PFSK-1 (cell line): ENCODE data around the gene AIF1.

ENCODE experiments used
- FOXP2 ChIP-seq: optimal IDR thresholded peaks from 2 replicates; pipeline ENCODE3; 2011; ENCODE audit warnings: borderline replicate concordance, control low read depth, inconsistent platforms; ENCODE audit not compliant: insufficient read depth; ENCODE audit errors: extremely low read length, extremely low read depth
- POLR2AphosphoS5 ChIP-seq: IDR thresholded peaks from 2 replicates; pipeline ENCODE4 v1.6.1; 2012; ENCODE audit warnings: low read depth, mild to moderate bottlenecking, control low read depth, low read length, moderate library complexity
- SIN3A ChIP-seq: IDR thresholded peaks from 2 replicates; pipeline ENCODE4 v1.6.1; 2012; ENCODE audit warnings: mild to moderate bottlenecking, low read length, moderate library complexity, borderline replicate concordance; ENCODE audit not compliant: insufficient read depth
- TAF1 ChIP-seq: IDR thresholded peaks from 2 replicates; pipeline ENCODE4 v1.6.1; 2012; ENCODE audit warnings: low read length, control low read depth, borderline replicate concordance; ENCODE audit not compliant: insufficient read depth
- TF ChIP-seq, protein P1 (sequence below), 2 experiments: IDR thresholded peaks; 2 replicates each; pipeline versions ENCODE4 v1.6.1 to v1.8.0; 2011 to 2012; ENCODE audit warnings: low read depth in 2 of 2, low read length in 2 of 2, control low read depth in 1 of 2, inconsistent platforms in 1 of 2, mild to moderate bottlenecking in 1 of 2, moderate library complexity in 1 of 2; ENCODE audit not compliant: insufficient read depth in 1 of 2

DNA sequence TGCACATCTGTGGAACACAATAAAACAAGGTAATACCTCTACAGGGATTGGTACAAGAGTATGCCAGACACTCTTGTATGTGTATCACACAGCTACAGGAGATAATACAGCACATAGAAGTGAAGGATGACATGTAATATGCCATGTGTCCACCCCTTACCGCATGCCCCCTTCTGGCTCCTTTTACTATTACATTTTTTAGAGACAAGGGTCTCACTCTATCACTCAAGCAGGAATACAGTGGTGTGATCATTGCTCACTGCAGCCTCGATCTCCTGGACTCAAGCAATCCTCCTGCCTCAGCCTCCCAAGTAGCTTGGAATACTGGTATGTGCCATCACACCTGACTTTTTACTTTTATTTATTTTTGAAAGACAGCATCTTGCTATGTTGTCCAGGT lies 18.0 kb upstream of the AIF1 start:
- TF ChIP-seq TAF1 (no peak), POLR2AphosphoS5 (no peak), SIN3A (no peak), FOXP2 (no peak)
- TF ChIP-seq, protein P1, sequence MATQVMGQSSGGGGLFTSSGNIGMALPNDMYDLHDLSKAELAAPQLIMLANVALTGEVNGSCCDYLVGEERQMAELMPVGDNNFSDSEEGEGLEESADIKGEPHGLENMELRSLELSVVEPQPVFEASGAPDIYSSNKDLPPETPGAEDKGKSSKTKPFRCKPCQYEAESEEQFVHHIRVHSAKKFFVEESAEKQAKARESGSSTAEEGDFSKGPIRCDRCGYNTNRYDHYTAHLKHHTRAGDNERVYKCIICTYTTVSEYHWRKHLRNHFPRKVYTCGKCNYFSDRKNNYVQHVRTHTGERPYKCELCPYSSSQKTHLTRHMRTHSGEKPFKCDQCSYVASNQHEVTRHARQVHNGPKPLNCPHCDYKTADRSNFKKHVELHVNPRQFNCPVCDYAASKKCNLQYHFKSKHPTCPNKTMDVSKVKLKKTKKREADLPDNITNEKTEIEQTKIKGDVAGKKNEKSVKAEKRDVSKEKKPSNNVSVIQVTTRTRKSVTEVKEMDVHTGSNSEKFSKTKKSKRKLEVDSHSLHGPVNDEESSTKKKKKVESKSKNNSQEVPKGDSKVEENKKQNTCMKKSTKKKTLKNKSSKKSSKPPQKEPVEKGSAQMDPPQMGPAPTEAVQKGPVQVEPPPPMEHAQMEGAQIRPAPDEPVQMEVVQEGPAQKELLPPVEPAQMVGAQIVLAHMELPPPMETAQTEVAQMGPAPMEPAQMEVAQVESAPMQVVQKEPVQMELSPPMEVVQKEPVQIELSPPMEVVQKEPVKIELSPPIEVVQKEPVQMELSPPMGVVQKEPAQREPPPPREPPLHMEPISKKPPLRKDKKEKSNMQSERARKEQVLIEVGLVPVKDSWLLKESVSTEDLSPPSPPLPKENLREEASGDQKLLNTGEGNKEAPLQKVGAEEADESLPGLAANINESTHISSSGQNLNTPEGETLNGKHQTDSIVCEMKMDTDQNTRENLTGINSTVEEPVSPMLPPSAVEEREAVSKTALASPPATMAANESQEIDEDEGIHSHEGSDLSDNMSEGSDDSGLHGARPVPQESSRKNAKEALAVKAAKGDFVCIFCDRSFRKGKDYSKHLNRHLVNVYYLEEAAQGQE (IDR thresholded peaks at IDR 0.05; ENCODE audit: insufficient read depth in 1 of 2, low read depth in 2 of 2, low read length in 2 of 2): no peak
